ENCODE data around the gene PRKAG1.

The PRKAG1 gene

DNA sequence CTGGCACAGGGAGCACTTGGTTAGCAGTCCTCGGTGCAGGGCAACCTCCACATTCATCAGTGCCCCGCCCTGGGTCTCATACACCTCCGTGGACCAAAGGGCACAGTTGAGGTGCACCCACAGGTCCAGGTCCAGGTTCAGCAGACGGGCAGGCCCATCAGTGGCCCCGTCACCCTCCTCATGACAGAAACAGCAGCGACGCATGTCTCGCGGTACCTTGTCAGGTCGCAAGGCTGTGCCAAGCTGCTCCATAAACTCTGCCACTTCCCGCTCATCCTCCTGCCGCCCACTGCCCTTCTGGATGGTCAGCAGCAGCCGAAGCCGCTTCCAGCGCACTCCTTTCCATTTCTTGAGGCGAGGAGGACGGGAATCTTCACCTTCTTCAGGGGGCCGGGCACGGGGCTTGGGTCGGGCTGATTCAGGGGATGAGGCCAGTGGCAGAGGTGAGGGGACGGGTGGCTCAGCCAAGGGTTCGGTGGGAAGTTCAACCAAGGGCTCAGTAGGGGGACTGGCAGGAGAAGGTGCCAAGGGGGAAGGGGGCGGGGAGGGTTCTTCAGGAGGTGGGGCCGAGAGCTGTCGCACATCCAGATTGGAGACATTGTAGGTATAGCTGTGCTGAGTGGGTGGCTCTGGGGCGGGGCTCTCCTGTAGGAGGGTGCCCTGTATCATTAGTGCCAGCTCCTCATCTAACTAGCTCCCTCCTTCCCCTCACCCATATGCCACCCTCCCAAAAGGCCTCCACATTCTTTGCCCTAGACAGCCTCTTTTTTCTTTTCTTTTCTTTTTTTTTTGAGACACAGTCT, 8.3 kb upstream of the PRKAG1 start:
- DNase-seq (ENCODE audit: low read depth), result no peak
- TF ChIP-seq, protein P1, sequence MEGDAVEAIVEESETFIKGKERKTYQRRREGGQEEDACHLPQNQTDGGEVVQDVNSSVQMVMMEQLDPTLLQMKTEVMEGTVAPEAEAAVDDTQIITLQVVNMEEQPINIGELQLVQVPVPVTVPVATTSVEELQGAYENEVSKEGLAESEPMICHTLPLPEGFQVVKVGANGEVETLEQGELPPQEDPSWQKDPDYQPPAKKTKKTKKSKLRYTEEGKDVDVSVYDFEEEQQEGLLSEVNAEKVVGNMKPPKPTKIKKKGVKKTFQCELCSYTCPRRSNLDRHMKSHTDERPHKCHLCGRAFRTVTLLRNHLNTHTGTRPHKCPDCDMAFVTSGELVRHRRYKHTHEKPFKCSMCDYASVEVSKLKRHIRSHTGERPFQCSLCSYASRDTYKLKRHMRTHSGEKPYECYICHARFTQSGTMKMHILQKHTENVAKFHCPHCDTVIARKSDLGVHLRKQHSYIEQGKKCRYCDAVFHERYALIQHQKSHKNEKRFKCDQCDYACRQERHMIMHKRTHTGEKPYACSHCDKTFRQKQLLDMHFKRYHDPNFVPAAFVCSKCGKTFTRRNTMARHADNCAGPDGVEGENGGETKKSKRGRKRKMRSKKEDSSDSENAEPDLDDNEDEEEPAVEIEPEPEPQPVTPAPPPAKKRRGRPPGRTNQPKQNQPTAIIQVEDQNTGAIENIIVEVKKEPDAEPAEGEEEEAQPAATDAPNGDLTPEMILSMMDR (IDR thresholded peaks at IDR 0.05; ENCODE audit: low read depth, low read length, missing control alignments), result no peak
- H3K4me3 ChIP-seq (ENCODE audit: low read depth, low read length), result no peak overlapping the region

DNA sequence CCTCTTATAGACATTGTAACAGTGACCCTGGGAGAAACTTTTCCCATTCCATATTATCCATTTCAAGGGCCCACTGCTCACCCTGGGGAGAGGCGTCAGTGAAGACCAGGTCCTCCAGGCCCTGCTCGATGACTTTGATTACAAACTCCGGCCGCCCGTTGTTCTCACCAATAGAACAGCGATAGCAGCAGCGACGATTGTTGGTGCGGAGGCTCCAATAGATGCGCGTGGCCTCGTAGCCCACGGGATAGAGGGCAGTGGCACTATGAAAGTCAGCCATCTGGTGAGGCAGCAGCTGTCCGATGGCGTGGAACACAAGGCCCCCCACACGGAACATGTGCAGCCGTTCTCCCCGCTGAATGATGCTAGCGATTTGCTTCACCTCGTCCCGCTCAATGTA, 7.5 kb upstream of the PRKAG1 start:
- no peak for DNase-seq (ENCODE audit: low read depth)
- H3K4me3 ChIP-seq (ENCODE audit: low read depth, low read length), result no peak overlapping the region
- TF ChIP-seq, protein P1 (IDR thresholded peaks at IDR 0.05; ENCODE audit: low read depth, low read length, missing control alignments), result no peak

DNA sequence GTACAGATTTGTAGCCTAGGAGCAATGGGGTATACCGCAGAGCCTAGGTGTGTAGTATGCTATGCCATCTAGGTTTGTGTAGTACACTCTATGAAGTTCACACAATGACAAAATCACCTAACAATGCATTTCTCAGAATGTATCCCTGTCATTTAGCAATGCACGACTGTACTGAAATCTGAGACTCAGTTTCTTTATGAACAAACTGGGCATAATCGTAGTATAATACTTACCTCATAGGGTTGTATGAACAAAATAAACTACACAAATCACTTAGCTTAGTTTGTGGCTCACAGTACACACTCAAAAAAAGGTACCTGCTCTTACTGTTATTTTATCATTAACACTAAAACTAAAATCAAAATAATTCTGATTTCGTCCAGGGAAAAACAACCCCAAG, 6.9 kb upstream of the PRKAG1 start:
- TF ChIP-seq, protein P1 (IDR thresholded peaks at IDR 0.05; ENCODE audit: low read depth, low read length, missing control alignments), result no peak
- H3K4me3 ChIP-seq (ENCODE audit: low read depth, low read length), result no peak overlapping the region
- no peak for DNase-seq (ENCODE audit: low read depth)

DNA sequence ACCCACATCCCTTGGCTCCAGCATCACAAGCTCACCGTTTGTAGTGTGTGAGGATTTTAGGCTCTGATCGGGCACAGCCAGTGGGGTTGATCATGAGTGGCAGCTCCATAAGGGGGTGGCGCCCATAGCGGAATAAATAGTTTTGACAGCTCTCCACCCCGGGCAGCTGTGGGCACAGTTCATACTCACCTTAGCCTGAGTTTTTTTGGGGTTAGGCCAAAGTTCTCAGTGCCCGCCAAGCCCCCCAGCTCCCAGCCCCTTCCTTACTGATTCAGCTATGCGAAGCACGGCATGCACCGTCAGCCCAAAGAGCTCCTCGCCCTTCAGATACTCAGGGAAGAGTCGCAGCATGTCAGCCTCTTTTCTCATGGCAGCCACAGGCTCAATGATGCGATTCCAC, 6.0 kb upstream of the PRKAG1 start:
- DNase-seq (ENCODE audit: low read depth), result no peak
- TF ChIP-seq, protein P1 (IDR thresholded peaks at IDR 0.05; ENCODE audit: low read depth, low read length, missing control alignments), result no peak
- H3K4me3 ChIP-seq (ENCODE audit: low read depth, low read length), result no peak overlapping the region

DNA sequence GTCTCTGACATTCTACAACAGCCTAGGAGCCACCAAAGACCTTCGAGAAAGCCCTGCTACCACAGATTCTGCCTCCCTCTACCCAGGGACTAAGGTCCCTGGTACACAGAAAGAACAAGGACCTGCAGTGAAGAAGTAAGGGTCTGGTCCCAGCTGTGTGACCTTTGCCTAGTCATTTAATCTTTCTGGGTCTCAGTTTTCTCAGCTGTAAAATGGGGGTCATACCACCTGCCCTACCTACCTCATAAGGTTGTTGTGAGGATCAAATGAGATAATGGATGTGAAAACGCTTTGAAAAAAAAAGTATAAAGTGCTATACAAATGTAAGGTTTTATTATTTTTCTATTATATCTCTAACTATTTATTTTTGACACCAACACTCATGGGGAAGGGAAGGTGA, 5.2 kb upstream of the PRKAG1 start:
- DNase-seq (ENCODE audit: low read depth), result no peak
- H3K4me3 ChIP-seq (ENCODE audit: low read depth, low read length), result no peak overlapping the region
- TF ChIP-seq, protein P1 (IDR thresholded peaks at IDR 0.05; ENCODE audit: low read depth, low read length, missing control alignments), result no peak

DNA sequence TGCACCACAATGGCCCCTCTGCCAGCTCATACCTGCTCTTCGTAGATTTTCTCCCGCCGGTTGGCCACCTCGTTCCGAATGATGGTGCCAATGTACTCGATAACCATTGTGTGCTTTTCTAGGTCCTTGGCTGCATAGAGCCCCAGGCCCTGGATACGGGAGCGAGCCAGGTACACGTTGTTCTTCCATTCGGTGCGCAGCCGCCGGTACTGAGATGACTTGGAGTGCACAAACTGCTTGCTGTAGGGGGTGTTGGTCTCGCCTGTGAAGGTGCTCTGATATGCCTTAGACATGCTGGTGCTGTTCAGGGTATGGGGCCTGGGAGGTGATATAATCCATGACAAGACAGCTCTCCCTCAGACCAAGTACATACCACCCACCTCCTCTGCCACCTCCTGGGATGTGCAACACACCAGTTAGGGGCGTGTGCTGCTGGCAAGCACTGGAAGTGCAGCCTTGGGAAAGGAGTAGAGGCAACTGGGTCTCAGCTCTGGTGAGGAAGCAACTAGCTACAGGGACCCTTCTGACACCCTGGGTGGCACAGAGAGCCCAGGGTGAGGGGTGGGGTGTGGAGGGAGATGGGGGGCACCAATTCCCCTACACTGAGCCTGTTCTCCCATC, 4.1 kb upstream of the PRKAG1 start:
- no peak overlapping the region for H3K4me3 ChIP-seq (ENCODE audit: low read depth, low read length)
- DNase-seq (ENCODE audit: low read depth), result no peak
- TF ChIP-seq, protein P1 (IDR thresholded peaks at IDR 0.05; ENCODE audit: low read depth, low read length, missing control alignments), result no peak
